Panc1 (cell line): ENCODE measurements around the gene AHRR.

Source experiments
- POLR2AphosphoS5 ChIP-seq: IDR thresholded peaks from 2 replicates; pipeline ENCODE4 v1.6.1; 2012; ENCODE audit warnings: mild to moderate bottlenecking, low read depth, low read length, moderate library complexity
- TF ChIP-seq, protein P1 (sequence below): fragments of 450-650 bp; IDR thresholded peaks from 2 replicates; pipeline ENCODE4 v1.5.1; 2017; ENCODE audit warnings: mild to moderate bottlenecking
- TF ChIP-seq, protein P2 (sequence below), 2 experiments: IDR thresholded peaks; 2 replicates each; pipeline ENCODE4 v1.6.1; 2011 to 2012; ENCODE audit warnings: low read depth in 2 of 2, control low read depth in 1 of 2, low read length in 1 of 2, mild to moderate bottlenecking in 1 of 2, moderate library complexity in 1 of 2; ENCODE audit not compliant: insufficient read depth in 1 of 2

DNA sequence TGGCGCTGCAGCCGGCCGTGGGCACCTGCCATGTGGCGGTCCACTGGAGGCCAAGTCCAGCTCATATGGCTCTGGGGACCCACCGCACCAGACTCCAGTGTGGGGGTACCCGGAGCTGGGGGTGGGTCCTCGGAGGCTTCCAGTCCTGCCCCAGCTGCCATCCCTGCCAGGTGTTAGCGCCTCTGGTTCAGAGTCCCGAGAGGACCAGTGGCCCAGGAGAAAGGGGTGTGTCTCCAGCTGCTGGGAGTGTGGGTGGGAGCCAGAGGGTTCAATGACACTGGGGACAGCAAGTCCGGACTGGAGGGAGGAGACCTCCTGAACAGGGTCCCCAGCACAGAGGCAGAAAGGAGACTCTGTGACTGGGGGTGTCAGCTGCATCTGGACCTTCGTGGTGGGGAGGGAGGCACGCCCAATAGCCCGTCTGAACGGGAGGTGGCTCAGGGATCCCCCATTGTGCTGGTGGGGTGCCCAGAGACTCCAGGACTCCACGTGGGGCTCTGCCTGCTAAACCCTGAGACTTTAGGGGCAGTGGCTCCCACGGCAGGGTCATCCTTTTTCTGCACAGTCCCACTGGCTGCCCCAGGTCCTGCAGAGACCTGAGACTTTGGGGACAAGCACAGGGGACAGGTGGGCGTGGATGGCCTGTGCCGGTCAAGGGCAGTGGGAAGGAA is 2.4 kb upstream of the AHRR start:
- TF ChIP-seq, protein P1, sequence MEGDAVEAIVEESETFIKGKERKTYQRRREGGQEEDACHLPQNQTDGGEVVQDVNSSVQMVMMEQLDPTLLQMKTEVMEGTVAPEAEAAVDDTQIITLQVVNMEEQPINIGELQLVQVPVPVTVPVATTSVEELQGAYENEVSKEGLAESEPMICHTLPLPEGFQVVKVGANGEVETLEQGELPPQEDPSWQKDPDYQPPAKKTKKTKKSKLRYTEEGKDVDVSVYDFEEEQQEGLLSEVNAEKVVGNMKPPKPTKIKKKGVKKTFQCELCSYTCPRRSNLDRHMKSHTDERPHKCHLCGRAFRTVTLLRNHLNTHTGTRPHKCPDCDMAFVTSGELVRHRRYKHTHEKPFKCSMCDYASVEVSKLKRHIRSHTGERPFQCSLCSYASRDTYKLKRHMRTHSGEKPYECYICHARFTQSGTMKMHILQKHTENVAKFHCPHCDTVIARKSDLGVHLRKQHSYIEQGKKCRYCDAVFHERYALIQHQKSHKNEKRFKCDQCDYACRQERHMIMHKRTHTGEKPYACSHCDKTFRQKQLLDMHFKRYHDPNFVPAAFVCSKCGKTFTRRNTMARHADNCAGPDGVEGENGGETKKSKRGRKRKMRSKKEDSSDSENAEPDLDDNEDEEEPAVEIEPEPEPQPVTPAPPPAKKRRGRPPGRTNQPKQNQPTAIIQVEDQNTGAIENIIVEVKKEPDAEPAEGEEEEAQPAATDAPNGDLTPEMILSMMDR = peak; percentile 20; the same call in 1 of the 2 replicates
- no peak for TF ChIP-seq POLR2AphosphoS5
- TF ChIP-seq, protein P2, sequence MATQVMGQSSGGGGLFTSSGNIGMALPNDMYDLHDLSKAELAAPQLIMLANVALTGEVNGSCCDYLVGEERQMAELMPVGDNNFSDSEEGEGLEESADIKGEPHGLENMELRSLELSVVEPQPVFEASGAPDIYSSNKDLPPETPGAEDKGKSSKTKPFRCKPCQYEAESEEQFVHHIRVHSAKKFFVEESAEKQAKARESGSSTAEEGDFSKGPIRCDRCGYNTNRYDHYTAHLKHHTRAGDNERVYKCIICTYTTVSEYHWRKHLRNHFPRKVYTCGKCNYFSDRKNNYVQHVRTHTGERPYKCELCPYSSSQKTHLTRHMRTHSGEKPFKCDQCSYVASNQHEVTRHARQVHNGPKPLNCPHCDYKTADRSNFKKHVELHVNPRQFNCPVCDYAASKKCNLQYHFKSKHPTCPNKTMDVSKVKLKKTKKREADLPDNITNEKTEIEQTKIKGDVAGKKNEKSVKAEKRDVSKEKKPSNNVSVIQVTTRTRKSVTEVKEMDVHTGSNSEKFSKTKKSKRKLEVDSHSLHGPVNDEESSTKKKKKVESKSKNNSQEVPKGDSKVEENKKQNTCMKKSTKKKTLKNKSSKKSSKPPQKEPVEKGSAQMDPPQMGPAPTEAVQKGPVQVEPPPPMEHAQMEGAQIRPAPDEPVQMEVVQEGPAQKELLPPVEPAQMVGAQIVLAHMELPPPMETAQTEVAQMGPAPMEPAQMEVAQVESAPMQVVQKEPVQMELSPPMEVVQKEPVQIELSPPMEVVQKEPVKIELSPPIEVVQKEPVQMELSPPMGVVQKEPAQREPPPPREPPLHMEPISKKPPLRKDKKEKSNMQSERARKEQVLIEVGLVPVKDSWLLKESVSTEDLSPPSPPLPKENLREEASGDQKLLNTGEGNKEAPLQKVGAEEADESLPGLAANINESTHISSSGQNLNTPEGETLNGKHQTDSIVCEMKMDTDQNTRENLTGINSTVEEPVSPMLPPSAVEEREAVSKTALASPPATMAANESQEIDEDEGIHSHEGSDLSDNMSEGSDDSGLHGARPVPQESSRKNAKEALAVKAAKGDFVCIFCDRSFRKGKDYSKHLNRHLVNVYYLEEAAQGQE (IDR thresholded peaks at IDR 0.05; ENCODE audit: insufficient read depth in 1 of 2, low read depth in 2 of 2, low read length in 1 of 2) = no peak
